SH-SY5Y (cell line): ENCODE data around the gene PRKACA.

Experiments
- GATA2 ChIP-seq: IDR thresholded peaks from 2 replicates; pipeline ENCODE4 v1.6.1; 2011; ENCODE audit warnings: mild to moderate bottlenecking, low read depth, low read length
- GATA3 ChIP-seq: IDR thresholded peaks from 2 replicates; pipeline ENCODE4 v1.6.1; 2011; ENCODE audit warnings: low read depth, mild to moderate bottlenecking, low read length, moderate library complexity

DNA sequence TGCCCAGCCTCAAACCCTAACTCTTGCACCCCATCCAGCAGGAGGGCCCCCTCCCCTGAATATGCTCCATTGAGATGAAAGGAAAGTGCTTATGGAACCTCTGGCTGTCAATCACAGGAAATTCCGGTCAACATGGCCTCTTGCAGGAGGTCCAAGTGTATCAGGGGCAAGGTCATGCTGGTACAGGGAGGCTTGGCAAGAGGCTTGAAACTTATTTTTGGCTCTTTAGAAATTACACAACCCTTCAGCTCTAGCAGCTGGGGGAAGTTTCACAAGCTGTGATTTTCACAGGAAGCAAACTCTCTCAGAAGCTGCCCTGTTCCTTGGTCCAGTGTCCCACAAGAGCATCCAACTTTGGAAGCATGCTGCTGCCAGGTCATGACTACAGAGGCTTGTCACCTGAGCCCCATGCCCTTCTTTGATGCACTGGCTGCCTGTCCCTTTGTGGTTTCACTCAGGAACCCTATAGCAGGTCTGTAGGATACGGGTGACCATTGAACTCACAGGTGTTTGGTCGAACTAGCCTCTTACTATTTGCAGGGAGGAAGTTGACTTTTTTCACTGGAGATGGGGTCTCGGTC is 10.5 kb upstream of the PRKACA start:
- no peak for TF ChIP-seq GATA2
- TF ChIP-seq GATA3: no peak
